Trophoblast cell (in vitro differentiated cells and primary cell): ENCODE results near the gene ITGB1BP1. TPM values are rescaled to one million over a fixed set of nuclear protein-coding genes. Genes with fewer than 3 reads are reported as not detected.
A peak's percentile ranks its signal among the peaks of the same experiment; 100 is the strongest.

Experiments used
- DNase-seq, 2 donors: peaks; one replicate each; pipeline ENCODE4 v3.0.0-alpha.2; 2016
- H2AFZ ChIP-seq: 2 replicates; pipeline ENCODE4 v1.6.1; 2013; ENCODE audit warnings: low read length, moderate library complexity, mild to moderate bottlenecking; ENCODE audit not compliant: insufficient read depth, poor library complexity
- H2AK5ac ChIP-seq: 2 replicates; pipeline ENCODE4 v1.6.1; 2013; ENCODE audit warnings: mild to moderate bottlenecking, low read length
- H2BK120ac ChIP-seq: 2 replicates; pipeline ENCODE4 v1.6.1; 2013; ENCODE audit warnings: low read length, mild to moderate bottlenecking, moderate library complexity; ENCODE audit not compliant: insufficient read depth, poor library complexity
- H2BK12ac ChIP-seq: 2 replicates; pipeline ENCODE4 v1.6.1; 2013; ENCODE audit warnings: mild to moderate bottlenecking, low read length, moderate library complexity
- H2BK5ac ChIP-seq: 2 replicates; pipeline ENCODE4 v1.6.1; 2013; ENCODE audit warnings: low read length, low read depth, moderate library complexity, mild to moderate bottlenecking; ENCODE audit not compliant: poor library complexity
- H3K14ac ChIP-seq: 2 replicates; pipeline ENCODE4 v1.6.1; 2013; ENCODE audit warnings: mild to moderate bottlenecking, low read length
- H3K18ac ChIP-seq: 2 replicates; pipeline ENCODE4 v1.6.1; 2013; ENCODE audit warnings: mild to moderate bottlenecking, low read length
- H3K23ac ChIP-seq: 2 replicates; pipeline ENCODE4 v1.6.1; 2013; ENCODE audit warnings: low read length
- H3K27ac ChIP-seq: 2 replicates; pipeline ENCODE4 v1.5.1; 2013; ENCODE audit warnings: low read depth, mild to moderate bottlenecking, inconsistent platforms, low read length, moderate library complexity
- H3K27me3 ChIP-seq: 2 replicates; pipeline ENCODE4 v1.6.1; 2013; ENCODE audit warnings: inconsistent platforms, mild to moderate bottlenecking, low read length, moderate library complexity; ENCODE audit not compliant: insufficient read depth
- H3K36me3 ChIP-seq, 2 experiments: 1 replicate in 1 of 2; 2 replicates in 1 of 2; pipeline ENCODE4 v1.6.1; 2013; ENCODE audit warnings: low read length in 2 of 2, mild to moderate bottlenecking in 2 of 2, moderate library complexity in 1 of 2; ENCODE audit not compliant: insufficient read depth in 2 of 2, control insufficient read depth in 1 of 2
- H3K4ac ChIP-seq: 2 replicates; pipeline ENCODE4 v1.6.1; 2013; ENCODE audit warnings: low read depth, mild to moderate bottlenecking, low read length, moderate library complexity
- H3K4me1 ChIP-seq, 2 experiments: 1 replicate in 1 of 2; 2 replicates in 1 of 2; pipeline ENCODE4 v1.6.1; 2013; ENCODE audit warnings: low read length in 2 of 2, mild to moderate bottlenecking in 2 of 2, moderate library complexity in 1 of 2; ENCODE audit not compliant: insufficient read depth in 2 of 2, control insufficient read depth in 1 of 2
- H3K4me2 ChIP-seq: 2 replicates; pipeline ENCODE4 v1.6.1; 2013; ENCODE audit warnings: inconsistent platforms, mild to moderate bottlenecking, low read length, moderate library complexity
- H3K4me3 ChIP-seq: 2 replicates; pipeline ENCODE4 v1.5.1; 2013; ENCODE audit warnings: mild to moderate bottlenecking, low read depth, low read length, inconsistent platforms
- H3K79me1 ChIP-seq: one replicate; pipeline ENCODE4 v1.6.1; 2013; ENCODE audit warnings: low read length
- H3K79me2 ChIP-seq: 2 replicates; pipeline ENCODE4 v1.6.1; 2013; ENCODE audit warnings: low read length, mild to moderate bottlenecking; ENCODE audit not compliant: control insufficient read depth, insufficient read depth, poor library complexity
- H3K9ac ChIP-seq: 2 replicates; pipeline ENCODE4 v1.6.1; 2013; ENCODE audit warnings: mild to moderate bottlenecking, low read length
- H3K9me3 ChIP-seq: 2 replicates; pipeline ENCODE4 v1.6.1; 2013; ENCODE audit warnings: low read depth, mild to moderate bottlenecking, control low read depth, inconsistent platforms, low read length; ENCODE audit not compliant: insufficient read depth
- H4K12ac ChIP-seq: 2 replicates; pipeline ENCODE4 v1.6.1; 2013; ENCODE audit warnings: low read depth, mild to moderate bottlenecking, low read length, moderate library complexity
- H4K8ac ChIP-seq: 2 replicates; pipeline ENCODE4 v1.6.1; 2013; ENCODE audit warnings: low read depth, mild to moderate bottlenecking, low read length, moderate library complexity
- H4K91ac ChIP-seq: one replicate; pipeline ENCODE4 v1.6.1; 2013; ENCODE audit warnings: low read depth, mild to moderate bottlenecking, low read length, moderate library complexity
- WGBS: extraction: QIAGEN DNeasy Blood & Tissue Kit; methylation state at CpG from one replicate; pipeline ENCODE4 v1.1.7; 2013; ENCODE audit warnings: missing lambda C conversion rate; ENCODE audit not compliant: insufficient read length, insufficient coverage; ENCODE audit errors: extremely low coverage; 5-methylcytosine and 5-hydroxymethylcytosine counted together
- polyA plus RNA-seq: library from polyadenylated mRNA; stranded (reverse); fragments of 200-250 nt; gene quantifications from 2 replicates; pipeline ENCODE4 v1.2.3, GENCODE V29; 2013

ITGB1BP1 gene
- polyA plus RNA-seq: 114 and 121 TPM in 2 replicates

- Histone ChIP-seq H4K91ac (peak within 1 kb of the TSS; percentile 90), H2BK12ac (peak within 1 kb of the TSS; percentile 41), H3K4me1 (peaks cover 11 to 13% of the 10 kb centered on the region in 2 experiments)
Observed at GRCh38 chr2:9423100-9423921, at the start of gene ITGB1BP1, which contains the start of gene CPSF3. TSS of gene ITGB1BP1 (minus strand) at chr2:9423528. CDS start at chr2:9418697, 4,831 bp downstream. TSS of gene CPSF3 (plus strand) at chr2:9423654. CDS start at chr2:9423774, 120 bp downstream.

DNA sequence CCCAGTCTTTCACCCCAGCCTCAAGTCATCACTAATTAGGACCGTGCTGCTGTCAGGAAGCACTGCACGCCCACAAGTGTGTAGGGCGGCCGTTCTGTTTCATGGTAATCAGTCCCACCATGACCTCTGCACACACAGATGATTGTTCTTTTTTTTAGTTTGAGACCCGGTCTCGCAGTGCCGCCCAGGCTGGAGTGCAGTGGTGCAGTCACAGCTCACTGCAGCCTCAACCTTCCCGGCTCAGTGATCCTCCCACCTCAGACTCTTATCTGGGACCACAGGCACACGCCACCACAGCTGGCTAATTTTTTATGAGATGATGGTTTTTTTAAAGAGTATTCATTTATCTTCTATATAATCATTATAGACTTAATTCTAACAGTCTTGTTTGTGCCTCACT lies 49.2 kb upstream of the ITGB1BP1 start:
- Histone ChIP-seq H3K27me3 (no peaks in the 10 kb centered on the region), H3K4me1 (no peaks in the 10 kb centered on the region), H2AFZ (no peak overlapping the region), H4K12ac (no peak overlapping the region), H3K14ac (no peak overlapping the region), H3K4me2 (no peak overlapping the region), H2BK12ac (no peak overlapping the region), H3K79me2 (no peaks in the 10 kb centered on the region), H3K79me1 (no peaks in the 10 kb centered on the region), H3K27ac (no peak overlapping the region), H3K4me3 (no peak overlapping the region), H3K23ac (no peak overlapping the region), H3K9me3 (peaks cover 3% of the 10 kb centered on the region), H3K4ac (no peak overlapping the region), H2AK5ac (no peak overlapping the region), H3K9ac (no peak overlapping the region), H2BK5ac (no peak overlapping the region), H3K18ac (no peak overlapping the region), H3K36me3 (peaks cover 33 to 35% of the 10 kb centered on the region in 2 experiments), H2BK120ac (no peak overlapping the region), H4K91ac (no peak overlapping the region), H4K8ac (no peak overlapping the region)
- no CpG with 5 or more reads among the region's 9 CpGs for WGBS
- no peak for DNase-seq

More at GRCh38 chr2:9423100-9423921, at the start of gene ITGB1BP1, which contains the start of gene CPSF3:
- peak within 1 kb of the TSS; percentile 95 for H3K4me2 ChIP-seq
- no peaks in the 10 kb centered on the region for H3K9me3 ChIP-seq
- H3K4ac ChIP-seq: peak within 1 kb of the TSS; percentile 37
- DNase-seq: peak; percentile 97 to 99
- peak within 1 kb of the TSS; percentile 87 for H2BK5ac ChIP-seq
- peak within 1 kb of the TSS; percentile 82 for H3K18ac ChIP-seq
- H3K4me3 ChIP-seq: peak within 1 kb of the TSS; percentile 96
- H2AFZ ChIP-seq: peak within 1 kb of the TSS; percentile 98
- H3K79me2 ChIP-seq: peaks cover 17% of the 10 kb centered on the region
- H4K8ac ChIP-seq: peak within 1 kb of the TSS; percentile 98
- peaks cover 12% of the 10 kb centered on the region for H3K79me1 ChIP-seq
- peak within 1 kb of the TSS; percentile 71 for H3K27ac ChIP-seq
- peak within 1 kb of the TSS; percentile 94 for H3K14ac ChIP-seq
- H3K23ac ChIP-seq: peak within 1 kb of the TSS; percentile 34
- no CpG with 5 or more reads among the region's 91 CpGs for WGBS
- no peaks in the 10 kb centered on the region for H3K36me3 ChIP-seq
- H3K9ac ChIP-seq: peak within 1 kb of the TSS; percentile 92
- H2BK120ac ChIP-seq: peak within 1 kb of the TSS; percentile 71
- H4K12ac ChIP-seq: peak within 1 kb of the TSS; percentile 93
- no peaks in the 10 kb centered on the region for H3K27me3 ChIP-seq
- H2AK5ac ChIP-seq: peak within 1 kb of the TSS; percentile 80

DNA sequence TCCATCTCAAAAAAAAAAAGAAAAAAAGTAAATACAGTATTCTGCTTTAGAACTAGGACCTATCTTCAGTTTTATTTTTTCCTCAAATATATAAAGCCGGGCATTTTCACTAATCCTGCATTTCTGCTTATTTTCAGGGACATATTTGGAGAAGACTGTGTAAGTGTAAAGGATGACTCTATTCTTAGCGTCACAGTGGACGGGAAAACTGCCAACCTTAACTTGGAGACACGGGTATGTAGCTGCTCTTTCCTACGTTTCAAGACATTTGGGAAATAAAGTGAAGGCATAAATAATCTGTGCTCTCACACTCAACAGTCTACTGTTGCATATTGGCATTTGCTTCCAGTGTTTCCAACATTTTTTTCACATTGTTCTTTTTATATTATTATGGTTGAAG lies 47.9 kb upstream of the ITGB1BP1 start:
- Histone ChIP-seq H3K14ac (no peak overlapping the region), H2BK5ac (no peak overlapping the region), H3K27me3 (no peaks in the 10 kb centered on the region), H2AFZ (no peak overlapping the region), H2BK12ac (no peak overlapping the region), H3K4ac (no peak overlapping the region), H2BK120ac (no peak overlapping the region), H3K4me2 (no peak overlapping the region), H2AK5ac (no peak overlapping the region), H3K4me3 (no peak overlapping the region), H3K9ac (no peak overlapping the region), H3K36me3 (peaks cover 29 to 35% of the 10 kb centered on the region in 2 experiments), H3K4me1 (no peaks in the 10 kb centered on the region), H3K27ac (no peak overlapping the region), H4K8ac (no peak overlapping the region), H3K9me3 (peaks cover under 1% of the 10 kb centered on the region), H4K12ac (no peak overlapping the region), H3K23ac (no peak overlapping the region), H4K91ac (no peak overlapping the region), H3K18ac (no peak overlapping the region), H3K79me1 (no peaks in the 10 kb centered on the region), H3K79me2 (no peaks in the 10 kb centered on the region)
- DNase-seq: no peak
- WGBS: no CpG with 5 or more reads among the region's 5 CpGs

- Histone ChIP-seq H3K14ac (no peak overlapping the region), H3K79me1 (no peaks in the 10 kb centered on the region), H3K9me3 (peaks cover 3% of the 10 kb centered on the region), H4K8ac (no peak overlapping the region), H3K4ac (no peak overlapping the region), H3K79me2 (no peaks in the 10 kb centered on the region), H3K4me2 (no peak overlapping the region), H3K23ac (no peak overlapping the region), H3K36me3 (peaks cover 30% of the 10 kb centered on the region in 2 experiments), H2BK5ac (no peak overlapping the region), H3K4me1 (no peaks in the 10 kb centered on the region), H3K4me3 (no peak overlapping the region), H3K27ac (no peak overlapping the region), H3K18ac (no peak overlapping the region), H4K12ac (no peak overlapping the region), H2AFZ (no peak overlapping the region), H2BK120ac (no peak overlapping the region), H2AK5ac (no peak overlapping the region), H4K91ac (no peak overlapping the region), H3K9ac (no peak overlapping the region), H2BK12ac (no peak overlapping the region), H3K27me3 (no peaks in the 10 kb centered on the region)
- no CpG with 5 or more reads among the region's 10 CpGs for WGBS
- DNase-seq: no peak
Observed at GRCh38 chr2:9467687-9468086, 44.4 kb upstream of the ITGB1BP1 start.
